DMS79 treated with DMSO at 0.1 percent for 48 hours (cell line): ENCODE data around the gene MAP1LC3B.
"Not testable (repeated sequence)": the region's sequence is repeated elsewhere in the genome, so short reads cannot be mapped to it uniquely, and the experiment has no call there.

Experiments
- DNase-seq: peaks from one replicate; lab custom pipeline; 2025; lab: John Stamatoyannopoulos, UW

The MAP1LC3B gene

GRCh38 chr16:87360862-87361610, 31.1 kb upstream of the MAP1LC3B start:
- no peak for DNase-seq

- no peak for DNase-seq
These were observed 30.1 kb upstream of the MAP1LC3B start for GRCh38 chr16:87361916-87362619.

- DNase-seq: not testable (repeated sequence)
These were observed 29.1 kb upstream of the MAP1LC3B start for GRCh38 chr16:87362828-87363559.

- DNase-seq: no peak
These were observed 28.2 kb upstream of the MAP1LC3B start for GRCh38 chr16:87363771-87364455.

- no peak for DNase-seq
These were observed 27.0 kb upstream of the MAP1LC3B start for GRCh38 chr16:87365021-87365713.

GRCh38 chr16:87366288-87366687, 25.8 kb upstream of the MAP1LC3B start:
- DNase-seq: no peak

GRCh38 chr16:87366930-87367329, 25.2 kb upstream of the MAP1LC3B start:
- DNase-seq: no peak

- DNase-seq: no peak
These were observed 24.6 kb upstream of the MAP1LC3B start for GRCh38 chr16:87367529-87367928.

- DNase-seq: no peak
These were observed 23.9 kb upstream of the MAP1LC3B start for GRCh38 chr16:87368029-87368770.

GRCh38 chr16:87369117-87369765, 22.9 kb upstream of the MAP1LC3B start:
- no peak for DNase-seq

GRCh38 chr16:87369796-87370719, 22.1 kb upstream of the MAP1LC3B start:
- no peak for DNase-seq

GRCh38 chr16:87371261-87371866, 20.8 kb upstream of the MAP1LC3B start:
- no peak for DNase-seq

- no peak for DNase-seq
These were observed 19.8 kb upstream of the MAP1LC3B start for GRCh38 chr16:87372305-87372704.

- DNase-seq: no peak
These were observed 17.8 kb upstream of the MAP1LC3B start for GRCh38 chr16:87374313-87374712.

GRCh38 chr16:87375426-87376135, 16.6 kb upstream of the MAP1LC3B start:
- DNase-seq: no peak

- no peak for DNase-seq
These were observed 15.5 kb upstream of the MAP1LC3B start for GRCh38 chr16:87376660-87377059.

GRCh38 chr16:87379312-87379752, 12.8 kb upstream of the MAP1LC3B start:
- not testable (repeated sequence) for DNase-seq

GRCh38 chr16:87380403-87380802, 11.7 kb upstream of the MAP1LC3B start:
- no peak for DNase-seq
